Adrenal gland (tissue), 5 donors: ENCODE measurements around the gene CPVL.

ENCODE experiments used
- POLR2A ChIP-seq, 2 donors: fragments of 450-650 bp; IDR thresholded peaks; one replicate each; pipeline ENCODE4 v1.6.1; 2017; ENCODE audit warnings: antibody characterized with exemption in 2 of 2, mild to moderate bottlenecking in 2 of 2, moderate library complexity in 1 of 2
- TF ChIP-seq, protein P1 (sequence below), 6 experiments: fragments of 450-650 bp in 4 of 6; fragments of 200-600 bp in 2 of 6; sonication (generic) in 1 of 6; IDR thresholded peaks; 1 replicate in 5 of 6; 2 replicates in 1 of 6; pipeline versions ENCODE4 v1.5.1 to v1.8.0; 2016 to 2021; ENCODE audit warnings: antibody characterized with exemption in 6 of 6, mild to moderate bottlenecking in 2 of 6, moderate library complexity in 1 of 6
- donor health status: DM: no; HTN: no; CAD: no.

DNA sequence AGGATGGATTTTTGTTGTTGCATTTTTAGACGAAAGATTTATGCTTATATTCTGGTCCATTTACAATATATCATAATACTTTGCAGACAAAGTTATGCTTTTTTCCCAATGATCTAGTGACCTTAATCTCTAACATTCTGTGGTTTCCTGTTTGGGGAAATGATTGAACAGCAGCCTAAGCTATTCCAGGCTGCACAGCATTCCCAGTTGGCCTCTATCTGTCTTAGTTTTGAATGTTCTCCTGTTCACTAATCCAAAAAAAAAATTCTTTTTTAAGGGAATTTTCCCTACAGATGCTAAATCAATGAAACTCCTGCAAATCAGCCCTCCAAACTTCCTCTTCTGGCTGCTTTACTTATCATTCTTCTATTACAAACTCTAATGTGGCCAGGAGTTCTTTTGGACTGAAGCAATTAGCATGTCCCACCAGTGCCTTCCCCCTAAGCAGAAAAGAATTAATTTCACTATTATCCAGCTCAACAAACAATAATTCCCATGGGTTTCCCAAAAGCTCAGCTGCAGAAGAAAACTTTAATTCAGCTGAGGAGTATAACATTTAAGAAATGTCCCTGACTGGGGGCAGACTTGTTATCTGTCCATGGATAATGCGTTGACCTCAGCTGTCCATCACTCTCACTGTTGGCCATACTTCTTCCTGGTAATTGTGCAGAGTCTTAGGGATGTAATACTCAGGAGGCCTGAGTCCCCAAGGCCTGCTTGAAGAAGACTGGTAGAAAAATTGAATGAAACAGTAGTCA lies 106.3 kb downstream of the CPVL start:
- TF ChIP-seq, protein P1, sequence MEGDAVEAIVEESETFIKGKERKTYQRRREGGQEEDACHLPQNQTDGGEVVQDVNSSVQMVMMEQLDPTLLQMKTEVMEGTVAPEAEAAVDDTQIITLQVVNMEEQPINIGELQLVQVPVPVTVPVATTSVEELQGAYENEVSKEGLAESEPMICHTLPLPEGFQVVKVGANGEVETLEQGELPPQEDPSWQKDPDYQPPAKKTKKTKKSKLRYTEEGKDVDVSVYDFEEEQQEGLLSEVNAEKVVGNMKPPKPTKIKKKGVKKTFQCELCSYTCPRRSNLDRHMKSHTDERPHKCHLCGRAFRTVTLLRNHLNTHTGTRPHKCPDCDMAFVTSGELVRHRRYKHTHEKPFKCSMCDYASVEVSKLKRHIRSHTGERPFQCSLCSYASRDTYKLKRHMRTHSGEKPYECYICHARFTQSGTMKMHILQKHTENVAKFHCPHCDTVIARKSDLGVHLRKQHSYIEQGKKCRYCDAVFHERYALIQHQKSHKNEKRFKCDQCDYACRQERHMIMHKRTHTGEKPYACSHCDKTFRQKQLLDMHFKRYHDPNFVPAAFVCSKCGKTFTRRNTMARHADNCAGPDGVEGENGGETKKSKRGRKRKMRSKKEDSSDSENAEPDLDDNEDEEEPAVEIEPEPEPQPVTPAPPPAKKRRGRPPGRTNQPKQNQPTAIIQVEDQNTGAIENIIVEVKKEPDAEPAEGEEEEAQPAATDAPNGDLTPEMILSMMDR (IDR thresholded peaks at IDR 0.05) = no peak
- TF ChIP-seq POLR2A (IDR thresholded peaks at IDR 0.05) = no peak
